PC-9 (cell line): Measurements from ENCODE around the gene HSPA12B. TPM values are rescaled to one million over a fixed set of nuclear protein-coding genes. Genes with fewer than 3 reads are reported as not detected.

Experiments used
- BruUV-seq: library from RNA; stranded (reverse); fragments of 400-500 nt; replicated peaks from 2 replicates; lab custom pipeline; 2021; lab: Mats Ljungman, UMichigan
- CTCF ChIA-PET: fragments of 300-600 bp; sonication (Branson Sonifier 250); formaldehyde crosslinking; loops from one replicate; lab custom pipeline; 2022; ENCODE audit warnings: antibody characterized with exemption; lab: Charles Lee
- POLR2A ChIA-PET: fragments of 300-600 bp; sonication (Branson Sonifier 250); formaldehyde crosslinking; loops from one replicate; lab custom pipeline; 2022; ENCODE audit warnings: antibody characterized with exemption; ENCODE audit not compliant: unreplicated experiment; lab: Charles Lee
- DNase-seq, 2 experiments: peaks; one replicate each; pipeline versions ENCODE4 v3.0.0 to v3.0.0-alpha.2; 2015 to 2022; ENCODE audit warnings: mixed read lengths in 1 of 2
- H2AFZ ChIP-seq: fragments of 200-600 bp; sonication (generic); 2 replicates; pipeline ENCODE4 v1.8.1; 2017; ENCODE audit warnings: antibody characterized with exemption
- H3F3A ChIP-seq: fragments of 200-600 bp; sonication (generic); 2 replicates; pipeline ENCODE4 v1.8.1; 2017; ENCODE audit warnings: antibody characterized with exemption, mild to moderate bottlenecking, low read depth; ENCODE audit not compliant: insufficient read depth
- H3K27ac ChIP-seq: fragments of 200-600 bp; sonication (generic); 2 replicates; pipeline ENCODE4 v1.6.1; 2016; ENCODE audit warnings: mixed run types
- H3K27me3 ChIP-seq: fragments of 200-600 bp; sonication (generic); 2 replicates; pipeline ENCODE4 v1.6.1; 2016; ENCODE audit warnings: low read depth, mixed run types; ENCODE audit not compliant: insufficient read depth
- H3K36me3 ChIP-seq: fragments of 200-600 bp; sonication (generic); 2 replicates; pipeline ENCODE4 v1.6.1; 2016; ENCODE audit warnings: low read depth, mixed run types
- H3K4me1 ChIP-seq: fragments of 200-600 bp; sonication (generic); replicated peaks from 2 replicates; pipeline ENCODE4 v1.6.1; 2016; ENCODE audit warnings: mixed run types; ENCODE audit not compliant: insufficient read depth
- H3K4me2 ChIP-seq: fragments of 200-600 bp; sonication (generic); 2 replicates; pipeline ENCODE4 v1.6.1; 2017; ENCODE audit warnings: mixed run types
- H3K4me3 ChIP-seq: fragments of 200-600 bp; sonication (generic); 2 replicates; pipeline ENCODE4 v1.6.1; 2016; ENCODE audit warnings: mixed run types
- H3K79me2 ChIP-seq: fragments of 200-600 bp; sonication (generic); 2 replicates; pipeline ENCODE4 v1.6.1; 2017; ENCODE audit warnings: low read depth, mixed run types
- H3K9me2 ChIP-seq: fragments of 200-600 bp; sonication (generic); 2 replicates; pipeline ENCODE4 v1.8.1; 2017; ENCODE audit warnings: mild to moderate bottlenecking; ENCODE audit not compliant: insufficient read depth
- H3K9me3 ChIP-seq: fragments of 200-600 bp; sonication (generic); 2 replicates; pipeline ENCODE4 v1.8.1; 2016; ENCODE audit warnings: low read depth; ENCODE audit not compliant: insufficient read depth
- H4K20me1 ChIP-seq: fragments of 200-600 bp; sonication (generic); 2 replicates; pipeline ENCODE4 v1.8.1; 2017; ENCODE audit not compliant: insufficient read depth
- CTCF ChIP-seq: fragments of 200-600 bp; sonication (generic); conservative IDR thresholded peaks from 2 replicates; pipeline ENCODE4 v1.6.1; 2017; ENCODE audit warnings: mixed run types, antibody characterized with exemption, mild to moderate bottlenecking, moderate library complexity
- EZH2 ChIP-seq: fragments of 200-600 bp; sonication (generic); IDR thresholded peaks from 2 replicates; pipeline ENCODE4 v1.8.0; 2017; ENCODE audit warnings: antibody characterized with exemption, low read depth
- intact Hi-C: fragments of 100-400 bp; cut with micrococcal nuclease; formaldehyde crosslinking; loops from one replicate; pipeline ENCODE4 v1.10.0; 2022; ENCODE audit not compliant: unreplicated experiment
- total RNA-seq: library from RNA; stranded (reverse); gene quantifications from 2 replicates; pipeline ENCODE4 v1.2.3, GENCODE V29; 2021

Gene HSPA12B
- total RNA-seq, 1 experiment from 2014 or later, result not detected

DNA sequence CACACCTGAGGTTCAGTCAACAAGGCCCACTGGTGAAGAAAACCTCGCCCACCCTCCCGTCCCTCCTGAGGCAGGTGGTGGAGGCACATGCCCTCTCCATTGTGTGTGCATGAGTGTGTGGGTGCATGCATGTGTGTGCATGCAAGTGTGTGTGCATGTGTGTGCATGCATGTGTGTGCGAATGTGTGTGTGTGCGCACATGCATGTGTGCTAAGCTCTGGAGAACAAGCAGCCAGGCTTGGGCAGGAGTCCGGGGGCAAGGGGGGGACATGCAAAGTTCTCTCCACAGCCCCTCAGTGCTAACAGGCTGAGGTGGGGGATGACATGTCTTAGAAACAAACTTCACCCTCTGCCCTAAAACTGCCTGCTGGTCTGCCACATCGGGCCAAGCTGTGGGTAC lies 3.1 kb upstream of the HSPA12B start:
- TF ChIP-seq EZH2 (no peak), CTCF (no peak)
- Histone ChIP-seq H2AFZ (no peak overlapping the region), H4K20me1 (no peaks in the 10 kb centered on the region), H3F3A (peaks cover 8% of the 10 kb centered on the region; the same call in 1 of the 2 replicates), H3K27me3 (0 out of 2 replicates have a peak, but pooled peaks cover 5% of the 10 kb centered on the region), H3K36me3 (no peaks in the 10 kb centered on the region), H3K4me3 (no peak overlapping the region), H3K9me3 (no peaks in the 10 kb centered on the region), H3K9me2 (no peaks in the 10 kb centered on the region), H3K79me2 (no peaks in the 10 kb centered on the region), H3K27ac (no peak overlapping the region), H3K4me1 (peaks cover 13% of the 10 kb centered on the region), H3K4me2 (no peak overlapping the region)
- BruUV-seq, result no TSS peak
- POLR2A ChIA-PET, result no interaction called here
- DNase-seq, result no peak
- CTCF ChIA-PET, result interaction anchor here (0.8 to 1.2 kb wide), 2 partner anchors 16 to 53 kb away, joined by 3 to 4 read pairs; no protein-coding TSS in a partner anchor
- intact Hi-C loops, result no loop called here

- Histone ChIP-seq H3K36me3 (no peaks in the 10 kb centered on the region), H3K4me2 (no peak overlapping the region), H3K4me1 (peaks cover 13% of the 10 kb centered on the region), H3F3A (peaks cover 8% of the 10 kb centered on the region; the same call in 1 of the 2 replicates), H4K20me1 (no peaks in the 10 kb centered on the region), H3K9me3 (no peaks in the 10 kb centered on the region), H3K9me2 (no peaks in the 10 kb centered on the region), H3K4me3 (no peak overlapping the region), H3K27ac (no peak overlapping the region), H3K79me2 (no peaks in the 10 kb centered on the region), H3K27me3 (0 out of 2 replicates have a peak, but pooled peaks cover 5% of the 10 kb centered on the region), H2AFZ (no peak overlapping the region)
- DNase-seq, result no peak
- intact Hi-C loops, result no loop called here
- TF ChIP-seq EZH2 (no peak), CTCF (no peak)
- CTCF ChIA-PET, result interaction anchor here (1.2 kb wide), 1 partner anchor 54 kb away, joined by 3 read pairs; no protein-coding TSS in a partner anchor
- POLR2A ChIA-PET, result no interaction called here
- no TSS peak for BruUV-seq
Observed at GRCh38 chr20:3729811-3730540, 2.5 kb upstream of the HSPA12B start.

- no peak overlapping the region for H3K27ac ChIP-seq
- no peaks in the 10 kb centered on the region for H4K20me1 ChIP-seq
- no TSS peak for BruUV-seq
- no peaks in the 10 kb centered on the region for H3K79me2 ChIP-seq
- ChIA-PET CTCF (no interaction called here), POLR2A (no interaction called here)
- no peak overlapping the region for H2AFZ ChIP-seq
- H3K9me2 ChIP-seq, result no peaks in the 10 kb centered on the region
- no peaks in the 10 kb centered on the region for H3K9me3 ChIP-seq
- 0 out of 2 replicates have a peak, but pooled peaks cover 5% of the 10 kb centered on the region for H3K27me3 ChIP-seq
- peaks cover 8% of the 10 kb centered on the region; the same call in 1 of the 2 replicates for H3F3A ChIP-seq
- no peak overlapping the region for H3K4me2 ChIP-seq
- DNase-seq, result no peak
- H3K36me3 ChIP-seq, result no peaks in the 10 kb centered on the region
- peaks cover 13% of the 10 kb centered on the region for H3K4me1 ChIP-seq
- TF ChIP-seq EZH2 (no peak), CTCF (no peak)
- intact Hi-C loops, result no loop called here
- H3K4me3 ChIP-seq, result no peak overlapping the region
Observed at GRCh38 chr20:3730803-3731672, 1.4 kb upstream of the HSPA12B start.
